ENCODE measurements around the gene LMF2. TPM values are rescaled to one million over a fixed set of nuclear protein-coding genes. Genes with fewer than 3 reads are reported as not detected.
A peak's percentile ranks its signal among the peaks of the same experiment; 100 is the strongest.

LMF2 gene
- total RNA-seq, 1 donor from 2014 or later: 82.9 TPM

- Mint-ChIP-seq H3K27me3 (ENCODE audit: low read depth) (peaks cover 4% of the 10 kb centered on the region), H3K9me3 (no peaks in the 10 kb centered on the region), H3K27ac (ENCODE audit: unreplicated experiment) (no peak overlapping the region), H3K4me1 (peaks cover 28% of the 10 kb centered on the region), H3K4me3 (peak overlapping the region; percentile 73), H3K36me3 (ENCODE audit: low read depth) (peaks cover under 1% of the 10 kb centered on the region)
- TF ChIP-seq CTCF (conservative IDR thresholded peaks at IDR 0.05): no peak
- no peak for DNase-seq (ENCODE audit: low read depth, low spot score)
Measured at GRCh38 chr22:50471962-50472361, 35.5 kb downstream of the LMF2 start.

- H3K4me1 Mint-ChIP-seq: peaks cover 23% of the 10 kb centered on the region
- H3K27me3 Mint-ChIP-seq (ENCODE audit: low read depth): peaks cover 2% of the 10 kb centered on the region
- DNase-seq (ENCODE audit: low read depth, low spot score): no peak
- peak overlapping the region; percentile 73 for H3K4me3 Mint-ChIP-seq
- TF ChIP-seq CTCF (conservative IDR thresholded peaks at IDR 0.05): no peak
- H3K9me3 Mint-ChIP-seq: no peaks in the 10 kb centered on the region
- H3K36me3 Mint-ChIP-seq (ENCODE audit: low read depth): peaks cover 4% of the 10 kb centered on the region
- no peak overlapping the region for H3K27ac Mint-ChIP-seq (ENCODE audit: unreplicated experiment)
Measured at GRCh38 chr22:50471197-50471847, 36.2 kb downstream of the LMF2 start.

- Mint-ChIP-seq H3K4me1 (peaks cover 22% of the 10 kb centered on the region), H3K27me3 (ENCODE audit: low read depth) (peaks cover under 1% of the 10 kb centered on the region), H3K9me3 (no peaks in the 10 kb centered on the region), H3K36me3 (ENCODE audit: low read depth) (peaks cover 4% of the 10 kb centered on the region), H3K4me3 (peak overlapping the region; percentile 41), H3K27ac (ENCODE audit: unreplicated experiment) (no peak overlapping the region)
- DNase-seq (ENCODE audit: low read depth, low spot score): no peak
- TF ChIP-seq CTCF (conservative IDR thresholded peaks at IDR 0.05): no peak
Measured at GRCh38 chr22:50470491-50470890, 37.0 kb downstream of the LMF2 start.

GRCh38 chr22:50469377-50470305 lies 37.9 kb downstream of the LMF2 start:
- no peaks in the 10 kb centered on the region for H3K9me3 Mint-ChIP-seq
- H3K4me1 Mint-ChIP-seq: peaks cover 20% of the 10 kb centered on the region
- no peak for TF ChIP-seq CTCF (conservative IDR thresholded peaks at IDR 0.05)
- no peaks in the 10 kb centered on the region for H3K27me3 Mint-ChIP-seq (ENCODE audit: low read depth)
- H3K4me3 Mint-ChIP-seq: no peak overlapping the region
- peaks cover 4% of the 10 kb centered on the region for H3K36me3 Mint-ChIP-seq (ENCODE audit: low read depth)
- no peak overlapping the region for H3K27ac Mint-ChIP-seq (ENCODE audit: unreplicated experiment)
- DNase-seq (ENCODE audit: low read depth, low spot score): no peak

GRCh38 chr22:50468626-50469025 lies 38.9 kb downstream of the LMF2 start:
- no peak for TF ChIP-seq CTCF (conservative IDR thresholded peaks at IDR 0.05)
- Mint-ChIP-seq H3K36me3 (ENCODE audit: low read depth) (peaks cover 4% of the 10 kb centered on the region), H3K9me3 (no peaks in the 10 kb centered on the region), H3K27ac (ENCODE audit: unreplicated experiment) (peak overlapping the region; percentile 83), H3K4me1 (peaks cover 14% of the 10 kb centered on the region), H3K27me3 (ENCODE audit: low read depth) (no peaks in the 10 kb centered on the region), H3K4me3 (no peak overlapping the region)
- DNase-seq (ENCODE audit: low read depth, low spot score): no peak
